GM18951 (cell line): ENCODE data around the gene SLC39A7.

Source experiments
- POLR2A ChIP-seq: IDR thresholded peaks from 4 replicates; pipeline ENCODE4 v1.6.1; 2011; ENCODE audit warnings: mild to moderate bottlenecking; ENCODE audit not compliant: insufficient read length, insufficient read depth; ENCODE audit errors: extremely low read depth
- in situ Hi-C: fragments of 300-500 bp; cut with MboI; formaldehyde crosslinking; loops from one replicate; pipeline ENCODE4 v1.12.0; 2022; ENCODE audit warnings: low sequenced_read_pairs, mixed read lengths, inconsistent platforms; ENCODE audit not compliant: unreplicated experiment

SLC39A7 gene

GRCh38 chr6:33199687-33200218 is 914 bp upstream of the SLC39A7 start:
- TF ChIP-seq POLR2A, result no peak
- in situ Hi-C loops, result no loop called here

GRCh38 chr6:33201147-33201545 is 479 bp downstream of the SLC39A7 start:
- TF ChIP-seq POLR2A, result no peak
- in situ Hi-C loops, result no loop called here

GRCh38 chr6:33201935-33202334 is 1.3 kb downstream of the SLC39A7 start:
- no peak for TF ChIP-seq POLR2A
- in situ Hi-C loops, result no loop called here

GRCh38 chr6:33202799-33203198 is 2.1 kb downstream of the SLC39A7 start:
- TF ChIP-seq POLR2A, result no peak
- in situ Hi-C loops, result no loop called here

DNA sequence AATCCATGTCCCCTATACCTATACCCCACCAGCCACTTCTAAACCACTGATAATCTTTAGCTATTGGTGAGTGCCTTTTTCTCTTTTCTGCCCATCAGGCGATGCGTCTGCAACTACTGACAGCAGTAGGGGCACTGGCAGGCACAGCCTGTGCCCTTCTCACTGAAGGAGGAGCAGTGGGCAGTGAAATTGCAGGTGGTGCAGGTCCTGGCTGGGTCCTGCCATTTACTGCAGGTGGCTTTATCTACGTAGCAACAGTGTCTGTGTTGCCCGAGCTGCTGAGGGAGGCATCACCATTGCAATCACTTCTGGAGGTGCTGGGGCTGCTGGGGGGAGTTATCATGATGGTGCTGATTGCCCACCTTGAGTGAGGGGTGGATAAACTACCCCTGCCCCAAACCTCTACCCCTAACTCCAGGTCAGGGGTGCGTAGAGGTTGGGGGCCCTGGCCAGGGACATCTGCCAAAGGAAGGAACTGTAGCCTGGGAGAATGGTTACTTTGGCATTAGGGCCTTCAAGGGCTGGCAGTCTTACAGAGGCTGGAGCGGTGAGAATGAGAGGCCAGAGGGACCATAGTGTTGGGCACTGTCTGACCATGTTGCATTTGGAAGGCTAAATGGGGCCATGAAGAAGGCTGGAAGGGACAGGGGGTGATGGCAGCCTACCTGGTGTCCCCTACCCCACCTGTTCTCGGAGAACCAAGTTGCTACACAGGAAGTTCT is 2.9 kb downstream of the SLC39A7 start:
- TF ChIP-seq POLR2A, result no peak
- in situ Hi-C loops, result no loop called here

DNA sequence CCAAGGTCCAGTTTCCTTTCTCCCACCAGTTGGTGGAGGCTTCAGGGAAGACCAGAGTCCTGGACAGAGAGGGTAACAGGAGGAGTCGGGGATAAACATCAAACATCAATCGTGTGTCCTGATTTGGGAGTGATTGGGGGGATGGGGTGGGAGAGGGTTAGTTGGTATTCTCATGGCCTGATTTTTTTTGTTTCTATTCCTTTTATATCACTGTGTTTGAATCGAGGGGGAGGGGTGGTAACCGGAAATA is 3.4 kb downstream of the SLC39A7 start:
- in situ Hi-C loops, result no loop called here
- no peak for TF ChIP-seq POLR2A

DNA sequence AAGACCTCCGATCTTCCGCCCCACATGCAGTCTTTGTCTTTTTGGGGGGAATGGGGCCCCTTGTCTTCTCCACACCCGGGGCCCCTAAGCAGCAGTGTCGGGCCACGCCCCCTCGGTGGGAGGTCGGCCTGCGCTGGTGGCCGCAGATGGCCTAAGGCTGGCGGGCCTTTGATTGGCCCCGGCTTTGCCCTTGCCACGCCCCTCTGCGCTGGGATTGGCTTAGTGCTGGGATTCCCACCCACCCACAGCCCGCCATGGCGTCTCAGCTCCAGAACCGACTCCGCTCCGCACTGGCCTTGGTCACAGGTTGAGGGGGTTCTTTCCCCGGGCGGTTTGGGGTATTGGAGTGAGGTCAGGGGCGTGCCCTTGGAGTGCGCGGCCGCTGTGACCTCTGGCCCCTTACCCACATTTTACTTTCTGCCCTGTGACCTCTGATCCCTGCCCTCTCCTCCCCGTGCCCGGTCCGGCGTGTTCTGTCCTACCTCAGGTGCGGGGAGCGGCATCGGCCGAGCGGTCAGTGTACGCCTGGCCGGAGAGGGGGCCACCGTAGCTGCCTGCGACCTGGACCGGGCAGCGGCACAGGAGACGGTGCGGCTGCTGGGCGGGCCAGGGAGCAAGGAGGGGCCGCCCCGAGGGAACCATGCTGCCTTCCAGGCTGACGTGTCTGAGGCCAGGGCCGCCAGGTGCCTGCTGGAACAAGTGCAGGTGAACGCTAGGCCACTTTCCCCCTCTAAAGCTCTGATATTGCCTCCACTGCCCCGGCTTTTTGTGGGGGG is 3.9 kb downstream of the SLC39A7 start, which contains the start of gene HSD17B8:
HSD17B8 (plus strand) TSS at position 241 of the 776 bp plus-strand sequence; CDS start at position 255, 14 bp downstream.
- TF ChIP-seq POLR2A, result peak; percentile 67
- in situ Hi-C loops, result no loop called here

DNA sequence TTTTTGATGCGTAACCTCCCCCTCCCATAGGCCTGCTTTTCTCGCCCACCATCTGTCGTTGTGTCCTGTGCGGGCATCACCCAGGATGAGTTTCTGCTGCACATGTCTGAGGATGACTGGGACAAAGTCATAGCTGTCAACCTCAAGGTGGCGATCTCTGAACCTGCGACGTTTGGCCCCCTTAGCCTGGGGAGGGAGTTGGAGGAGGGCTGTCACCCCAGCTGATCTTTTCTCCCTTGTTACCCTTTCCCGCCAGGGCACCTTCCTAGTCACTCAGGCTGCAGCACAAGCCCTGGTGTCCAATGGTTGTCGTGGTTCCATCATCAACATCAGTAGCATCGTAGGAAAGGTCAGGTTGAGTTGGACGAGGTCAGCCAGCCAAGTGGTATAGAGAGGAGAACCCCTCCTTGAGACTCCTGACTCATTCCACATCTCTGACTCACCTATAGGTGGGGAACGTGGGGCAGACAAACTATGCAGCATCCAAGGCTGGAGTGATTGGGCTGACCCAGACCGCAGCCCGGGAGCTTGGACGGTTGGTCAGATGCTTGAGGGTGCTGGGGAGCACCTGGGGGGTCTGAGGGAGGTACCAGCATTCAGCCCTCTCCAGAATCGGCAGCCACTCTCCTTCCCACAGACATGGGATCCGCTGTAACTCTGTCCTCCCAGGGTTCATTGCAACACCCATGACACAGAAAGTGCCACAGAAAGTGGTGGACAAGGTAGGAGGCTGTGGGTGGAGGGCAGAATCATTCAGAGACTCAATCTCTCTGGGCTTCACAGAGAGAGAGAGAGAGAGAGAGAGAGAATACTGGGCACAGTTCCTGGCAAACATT is 4.7 kb downstream of the SLC39A7 start:
- TF ChIP-seq POLR2A, result no peak
- in situ Hi-C loops, result no loop called here

DNA sequence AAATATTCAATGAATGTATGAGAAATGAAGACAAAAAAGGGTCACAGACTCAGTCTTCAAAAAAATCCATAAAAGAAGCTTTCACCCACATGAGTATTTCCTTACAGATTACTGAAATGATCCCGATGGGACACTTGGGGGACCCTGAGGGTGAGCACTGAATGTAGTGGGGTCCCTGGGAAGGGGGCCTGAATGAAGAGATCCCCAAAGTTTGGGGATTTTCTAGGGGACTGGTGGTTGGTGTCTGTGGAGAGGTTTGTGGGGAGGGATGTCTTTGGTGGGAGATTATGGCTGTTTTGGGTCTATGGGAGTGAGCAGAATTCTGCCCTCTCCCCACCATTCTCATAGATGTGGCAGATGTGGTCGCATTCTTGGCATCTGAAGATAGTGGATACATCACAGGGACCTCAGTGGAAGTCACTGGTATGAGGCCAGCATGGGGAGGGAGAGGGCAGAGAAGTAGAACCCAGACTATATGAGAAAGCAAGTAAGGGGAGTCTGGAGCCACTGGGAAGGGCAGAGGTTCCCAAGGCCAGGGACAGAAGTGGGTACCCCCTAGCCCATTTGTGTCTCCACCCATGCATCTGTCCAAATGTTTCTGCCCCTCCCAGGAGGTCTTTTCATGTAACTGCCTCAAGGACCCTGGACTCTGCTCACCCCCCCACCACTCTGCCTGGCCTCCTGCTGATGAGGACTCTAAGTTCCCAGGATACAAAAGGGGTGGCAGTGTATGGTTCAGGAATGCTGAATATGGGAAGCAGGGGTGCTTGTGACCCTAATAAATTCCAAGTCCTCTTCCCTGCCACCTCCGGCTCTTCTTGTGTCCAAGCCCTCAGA is 5.6 kb downstream of the SLC39A7 start:
- no peak for TF ChIP-seq POLR2A
- in situ Hi-C loops, result no loop called here

GRCh38 chr6:33206864-33207551 is 6.3 kb downstream of the SLC39A7 start:
- TF ChIP-seq POLR2A, result no peak
- in situ Hi-C loops, result no loop called here

- no peak for TF ChIP-seq POLR2A
- in situ Hi-C loops, result no loop called here
Observed at GRCh38 chr6:33207552-33208090, 7.0 kb downstream of the SLC39A7 start.
